Type B pancreatic cell (in vitro differentiated cells): ENCODE results near the gene NHSL1. TPM values are rescaled to one million over a fixed set of nuclear protein-coding genes. Genes with fewer than 3 reads are reported as not detected.

Experiments used
- DNase-seq: peaks from one replicate; pipeline ENCODE4 v3.0.0; 2021; ENCODE audit warnings: mixed read lengths; ENCODE audit not compliant: unreplicated experiment; ENCODE audit errors: extremely low spot score
- H3K27ac Mint-ChIP-seq: 2 replicates; pipeline ENCODE4 v1.8.0; 2021; ENCODE audit warnings: mild to moderate bottlenecking, mixed read lengths
- H3K27me3 Mint-ChIP-seq: 2 replicates; pipeline ENCODE4 v1.8.0; 2021; ENCODE audit warnings: mixed read lengths
- H3K36me3 Mint-ChIP-seq: 2 replicates; pipeline ENCODE4 v1.8.0; 2021; ENCODE audit warnings: mixed read lengths
- H3K4me1 Mint-ChIP-seq: one replicate; pipeline ENCODE4 v1.8.0; 2021; ENCODE audit warnings: mixed read lengths; ENCODE audit not compliant: unreplicated experiment
- H3K4me3 Mint-ChIP-seq: 2 replicates; pipeline ENCODE4 v1.8.0; 2021; ENCODE audit warnings: mild to moderate bottlenecking, mixed read lengths
- H3K9me3 Mint-ChIP-seq: 2 replicates; pipeline ENCODE4 v1.8.0; 2021; ENCODE audit warnings: mixed read lengths
- total RNA-seq: library from RNA; stranded (reverse); gene quantifications from 2 replicates; pipeline ENCODE4 v1.2.1, GENCODE V29; 2021; ENCODE audit warnings: low replicate concordance
- TF ChIP-seq, protein P1 (sequence below): fragments of 200-600 bp; sonication (generic); conservative IDR thresholded peaks from 2 replicates; pipeline ENCODE4 v1.5.0; 2021; ENCODE audit warnings: antibody characterized with exemption, mild to moderate bottlenecking

Gene NHSL1
- total RNA-seq, 1 donor from 2014 or later: 29.7 TPM

GRCh38 chr6:138393871-138394783 is 105.2 kb downstream of the NHSL1 start:
- peaks cover 6% of the 10 kb centered on the region for H3K4me1 Mint-ChIP-seq
- H3K27me3 Mint-ChIP-seq: no peaks in the 10 kb centered on the region
- H3K4me3 Mint-ChIP-seq: no peak overlapping the region
- DNase-seq: no peak
- no peaks in the 10 kb centered on the region for H3K9me3 Mint-ChIP-seq
- TF ChIP-seq, protein P1, sequence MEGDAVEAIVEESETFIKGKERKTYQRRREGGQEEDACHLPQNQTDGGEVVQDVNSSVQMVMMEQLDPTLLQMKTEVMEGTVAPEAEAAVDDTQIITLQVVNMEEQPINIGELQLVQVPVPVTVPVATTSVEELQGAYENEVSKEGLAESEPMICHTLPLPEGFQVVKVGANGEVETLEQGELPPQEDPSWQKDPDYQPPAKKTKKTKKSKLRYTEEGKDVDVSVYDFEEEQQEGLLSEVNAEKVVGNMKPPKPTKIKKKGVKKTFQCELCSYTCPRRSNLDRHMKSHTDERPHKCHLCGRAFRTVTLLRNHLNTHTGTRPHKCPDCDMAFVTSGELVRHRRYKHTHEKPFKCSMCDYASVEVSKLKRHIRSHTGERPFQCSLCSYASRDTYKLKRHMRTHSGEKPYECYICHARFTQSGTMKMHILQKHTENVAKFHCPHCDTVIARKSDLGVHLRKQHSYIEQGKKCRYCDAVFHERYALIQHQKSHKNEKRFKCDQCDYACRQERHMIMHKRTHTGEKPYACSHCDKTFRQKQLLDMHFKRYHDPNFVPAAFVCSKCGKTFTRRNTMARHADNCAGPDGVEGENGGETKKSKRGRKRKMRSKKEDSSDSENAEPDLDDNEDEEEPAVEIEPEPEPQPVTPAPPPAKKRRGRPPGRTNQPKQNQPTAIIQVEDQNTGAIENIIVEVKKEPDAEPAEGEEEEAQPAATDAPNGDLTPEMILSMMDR: no peak
- no peaks in the 10 kb centered on the region for H3K36me3 Mint-ChIP-seq
- no peak overlapping the region for H3K27ac Mint-ChIP-seq

- TF ChIP-seq, protein P1: no peak
- Mint-ChIP-seq H3K27me3 (no peaks in the 10 kb centered on the region), H3K36me3 (no peaks in the 10 kb centered on the region), H3K9me3 (no peaks in the 10 kb centered on the region), H3K4me3 (no peak overlapping the region), H3K4me1 (peaks cover 8% of the 10 kb centered on the region), H3K27ac (no peak overlapping the region)
- DNase-seq: no peak
Observed at GRCh38 chr6:138389551-138389950, 109.7 kb downstream of the NHSL1 start.

- DNase-seq: no peak
- TF ChIP-seq, protein P1: no peak
- Mint-ChIP-seq H3K27ac (no peak overlapping the region), H3K27me3 (no peaks in the 10 kb centered on the region), H3K4me1 (peaks cover 8% of the 10 kb centered on the region), H3K9me3 (no peaks in the 10 kb centered on the region), H3K36me3 (no peaks in the 10 kb centered on the region), H3K4me3 (no peak overlapping the region)
Observed at GRCh38 chr6:138387577-138388368, 111.5 kb downstream of the NHSL1 start.

GRCh38 chr6:138386897-138387296 is 112.4 kb downstream of the NHSL1 start:
- no peaks in the 10 kb centered on the region for H3K36me3 Mint-ChIP-seq
- no peaks in the 10 kb centered on the region for H3K9me3 Mint-ChIP-seq
- DNase-seq: no peak
- no peaks in the 10 kb centered on the region for H3K27me3 Mint-ChIP-seq
- H3K4me3 Mint-ChIP-seq: no peak overlapping the region
- H3K4me1 Mint-ChIP-seq: peaks cover 8% of the 10 kb centered on the region
- no peak overlapping the region for H3K27ac Mint-ChIP-seq
- TF ChIP-seq, protein P1: no peak

- DNase-seq: no peak
- peak overlapping the region; percentile 21 for H3K27ac Mint-ChIP-seq
- H3K27me3 Mint-ChIP-seq: no peaks in the 10 kb centered on the region
- H3K4me1 Mint-ChIP-seq: peaks cover 8% of the 10 kb centered on the region
- TF ChIP-seq, protein P1: no peak
- H3K4me3 Mint-ChIP-seq: no peak overlapping the region
- H3K36me3 Mint-ChIP-seq: no peaks in the 10 kb centered on the region
- no peaks in the 10 kb centered on the region for H3K9me3 Mint-ChIP-seq
Observed at GRCh38 chr6:138383776-138384175, 115.5 kb downstream of the NHSL1 start.
